ENCODE results near the gene LRP4.

The LRP4 gene

GRCh38 chr11:46892838-46893237, 25.5 kb downstream of the LRP4 start:
- no peak for DNase-seq

GRCh38 chr11:46892109-46892508, 26.2 kb downstream of the LRP4 start:
- no peak for DNase-seq

- no peak for DNase-seq
These were observed 27.7 kb downstream of the LRP4 start for GRCh38 chr11:46890665-46891064.

- DNase-seq, result peak; percentile 80
These were observed 28.5 kb downstream of the LRP4 start for GRCh38 chr11:46889689-46890475.

GRCh38 chr11:46889251-46889650, 29.1 kb downstream of the LRP4 start:
- no peak for DNase-seq

- DNase-seq, result no peak
These were observed 29.7 kb downstream of the LRP4 start for GRCh38 chr11:46888636-46889035.

- DNase-seq, result no peak
These were observed 32.1 kb downstream of the LRP4 start for GRCh38 chr11:46886211-46886610.

- DNase-seq, result no peak
These were observed 39.2 kb downstream of the LRP4 start for GRCh38 chr11:46879056-46879585.

GRCh38 chr11:46877580-46877979, 40.8 kb downstream of the LRP4 start:
- DNase-seq, result no peak

- DNase-seq, result no peak
These were observed 41.9 kb downstream of the LRP4 start for GRCh38 chr11:46876471-46876870.

- no peak for DNase-seq
These were observed 43.8 kb downstream of the LRP4 start for GRCh38 chr11:46874586-46874985.

GRCh38 chr11:46868912-46869311, 49.4 kb downstream of the LRP4 start:
- no peak for DNase-seq

- DNase-seq, result no peak
These were observed 53.0 kb downstream of the LRP4 start for GRCh38 chr11:46865340-46865739.

GRCh38 chr11:46860218-46860617, 58.1 kb downstream of the LRP4 start:
- no peak for DNase-seq

GRCh38 chr11:46858920-46859546, 59.3 kb downstream of the LRP4 start:
- no peak for DNase-seq

- DNase-seq, result no peak
These were observed 60.7 kb downstream of the LRP4 start for GRCh38 chr11:46857666-46858065.

- DNase-seq, result no peak
These were observed 61.6 kb downstream of the LRP4 start for GRCh38 chr11:46856605-46857343.

- DNase-seq, result no peak
These were observed 62.5 kb downstream of the LRP4 start for GRCh38 chr11:46855863-46856262.

GRCh38 chr11:46855167-46855566, 63.2 kb downstream of the LRP4 start:
- no peak for DNase-seq

GRCh38 chr11:46850829-46851380, 67.4 kb downstream of the LRP4 start:
- DNase-seq, result no peak

- no peak for DNase-seq
These were observed 68.7 kb downstream of the LRP4 start for GRCh38 chr11:46849631-46850030.

- no peak for DNase-seq
These were observed 71.9 kb downstream of the LRP4 start for GRCh38 chr11:46846510-46846830.

- peak; percentile 93 for DNase-seq
These were observed 72.4 kb downstream of the LRP4 start, which contains the start of gene CKAP5 for GRCh38 chr11:46845740-46846509. TSS of gene CKAP5 (minus strand) at chr11:46846280. CDS start at chr11:46821231, 25,049 bp downstream.
